Keratinocyte (primary cell): ENCODE measurements around the gene SAMD13. TPM values are rescaled to one million over a fixed set of nuclear protein-coding genes. Genes with fewer than 3 reads are reported as not detected.

Experiments used
- DNase-seq: peaks from one replicate; pipeline ENCODE4 v3.0.0-alpha.2; 2011; ENCODE audit warnings: low read depth, missing footprints, low spot score
- FAIRE-seq: peaks from 2 replicates; lab custom pipeline; 2011; peaks lifted over from hg19 to GRCh38; lab: Jason Lieb, UNC
- H2AFZ ChIP-seq: 2 replicates; pipeline ENCODE4 v1.6.0; 2012; ENCODE audit warnings: low read length, control low read depth, inconsistent platforms; ENCODE audit not compliant: control insufficient read depth
- H3K27ac ChIP-seq: 2 replicates; pipeline ENCODE4 v1.5.1; 2011; ENCODE audit warnings: low read length; ENCODE audit not compliant: control insufficient read depth, insufficient read depth
- H3K27me3 ChIP-seq: 3 replicates; pipeline ENCODE4 v1.6.0; 2011; ENCODE audit warnings: low read length; ENCODE audit not compliant: control insufficient read depth, insufficient read depth; ENCODE audit errors: extremely low read depth
- H3K36me3 ChIP-seq, 2 experiments: 2 replicates in 1 of 2; 3 replicates in 1 of 2; pipeline ENCODE4 v1.5.1; 2011; ENCODE audit warnings: low read length in 2 of 2, mild to moderate bottlenecking in 1 of 2; ENCODE audit not compliant: control insufficient read depth in 2 of 2, insufficient read depth in 2 of 2; ENCODE audit errors: extremely low read depth in 1 of 2
- H3K4me1 ChIP-seq: 3 replicates; pipeline ENCODE4 v1.5.1; 2011; ENCODE audit warnings: low read length; ENCODE audit not compliant: control insufficient read depth, insufficient read depth; ENCODE audit errors: extremely low read depth
- H3K4me2 ChIP-seq: 3 replicates; pipeline ENCODE4 v1.6.0; 2011; ENCODE audit warnings: low read depth, low read length; ENCODE audit not compliant: control insufficient read depth, insufficient read depth; ENCODE audit errors: extremely low read depth
- H3K4me3 ChIP-seq, 3 experiments: fragments of 200-600 bp in 1 of 3; sonication (generic) in 1 of 3; 2 replicates in 2 of 3; 3 replicates in 1 of 3; pipeline ENCODE4 v1.5.1; 2011 to 2016; ENCODE audit warnings: low read length in 3 of 3, mild to moderate bottlenecking in 3 of 3, control low read depth in 2 of 3, inconsistent platforms in 1 of 3, low read depth in 1 of 3, mixed read lengths in 1 of 3, mixed run types in 1 of 3, moderate library complexity in 1 of 3; ENCODE audit not compliant: control insufficient read depth in 2 of 3, insufficient read depth in 2 of 3; ENCODE audit errors: extremely low read depth in 1 of 3
- H3K79me2 ChIP-seq: 2 replicates; pipeline ENCODE4 v1.6.0; 2012; ENCODE audit warnings: low read length; ENCODE audit not compliant: control insufficient read depth, insufficient read depth
- H3K9ac ChIP-seq: 3 replicates; pipeline ENCODE4 v1.6.0; 2011; ENCODE audit warnings: low read length; ENCODE audit not compliant: control insufficient read depth, insufficient read depth; ENCODE audit errors: extremely low read depth
- H3K9me1 ChIP-seq: 3 replicates; pipeline ENCODE4 v1.6.0; 2011; ENCODE audit warnings: low read length; ENCODE audit not compliant: control insufficient read depth, insufficient read depth; ENCODE audit errors: extremely low read depth
- H3K9me3 ChIP-seq: 2 replicates; pipeline ENCODE4 v1.5.1; 2012; ENCODE audit warnings: low read depth, low read length; ENCODE audit not compliant: control insufficient read depth
- H4K20me1 ChIP-seq: 3 replicates; pipeline ENCODE4 v1.6.0; 2011; ENCODE audit warnings: low read length; ENCODE audit not compliant: control insufficient read depth, insufficient read depth; ENCODE audit errors: extremely low read depth
- CTCF ChIP-seq, 3 experiments: IDR thresholded peaks in 1 of 3; conservative IDR thresholded peaks in 1 of 3; optimal IDR thresholded peaks in 1 of 3; 2 replicates in 2 of 3; 3 replicates in 1 of 3; pipeline versions ENCODE3 to v1.5.1; 2011; ENCODE audit warnings: low read length in 3 of 3, mild to moderate bottlenecking in 3 of 3, moderate library complexity in 2 of 3, control low read depth in 1 of 3, inconsistent platforms in 1 of 3; ENCODE audit not compliant: insufficient read depth in 2 of 3; ENCODE audit errors: extremely low read depth in 1 of 3
- EZH2 ChIP-seq: IDR thresholded peaks from one replicate; pipeline ENCODE4 v1.6.1; 2012; ENCODE audit warnings: inconsistent platforms, mild to moderate bottlenecking, low read length, moderate library complexity
- dilution Hi-C: fragments of 300-500 bp; cut with MboI; formaldehyde crosslinking; loops from one replicate; pipeline ENCODE4 v1.7.0; 2020; ENCODE audit warnings: low sequenced_read_pairs; ENCODE audit not compliant: extremely low pct_ligation_motif_present
- polyA plus RNA-seq, 5 experiments: library from polyadenylated mRNA; depleted of rRNA in 3 of 5; stranded (reverse) in 3 of 5; stranded (forward) in 1 of 5; unstranded in 1 of 5; fragments of >200 nt; gene quantifications; 1 replicate in 1 of 5; 2 replicates in 3 of 5; 3 replicates in 1 of 5; pipeline versions ENCODE4 v1.2.1 to v1.2.3, GENCODE V29; 2011 to 2012; ENCODE audit warnings: missing spikeins in 2 of 5, low read depth in 1 of 5, low replicate concordance in 1 of 5

The SAMD13 gene
- polyA plus RNA-seq, 1 donor (not counting 4 experiments of a cell fraction or from before 2014, with no cell fraction given), result 0.75 TPM

- Histone ChIP-seq H3K36me3 (no peaks in the 10 kb centered on the region), H3K4me1 (no peaks in the 10 kb centered on the region), H3K4me2 (no peak overlapping the region), H3K9me3 (no peaks in the 10 kb centered on the region), H3K27me3 (no peaks in the 10 kb centered on the region), H3K79me2 (no peaks in the 10 kb centered on the region), H3K9ac (no peak overlapping the region), H4K20me1 (no peaks in the 10 kb centered on the region), H3K4me3 (no peak overlapping the region), H3K27ac (no peak overlapping the region), H2AFZ (peak overlapping the region; percentile 60), H3K9me1 (no peaks in the 10 kb centered on the region)
- FAIRE-seq (peak; percentile 73), DNase-seq (no peak)
- dilution Hi-C loops, result no loop called here
- TF ChIP-seq CTCF (optimal IDR thresholded peaks at IDR 0.05 in 1 of 3, IDR thresholded peaks at IDR 0.05 in 1 of 3, conservative IDR thresholded peaks at IDR 0.05 in 1 of 3; ENCODE audit: extremely low read depth in 1 of 3, insufficient read depth in 2 of 3, low read length in 3 of 3) (no peak), EZH2 (no peak)
These were observed 22.6 kb upstream of the SAMD13 start for GRCh38 chr1:84278905-84279304.

- H3K9ac ChIP-seq, result no peak overlapping the region
- TF ChIP-seq CTCF (optimal IDR thresholded peaks at IDR 0.05 in 1 of 3, IDR thresholded peaks at IDR 0.05 in 1 of 3, conservative IDR thresholded peaks at IDR 0.05 in 1 of 3; ENCODE audit: extremely low read depth in 1 of 3, insufficient read depth in 2 of 3, low read length in 3 of 3) (no peak), EZH2 (no peak)
- H4K20me1 ChIP-seq, result no peaks in the 10 kb centered on the region
- no peaks in the 10 kb centered on the region for H3K9me1 ChIP-seq
- H3K27ac ChIP-seq, result no peak overlapping the region
- no peak overlapping the region for H3K4me2 ChIP-seq
- H3K36me3 ChIP-seq, result no peaks in the 10 kb centered on the region
- H3K27me3 ChIP-seq, result no peaks in the 10 kb centered on the region
- no peaks in the 10 kb centered on the region for H3K4me1 ChIP-seq
- no peaks in the 10 kb centered on the region for H3K79me2 ChIP-seq
- H3K9me3 ChIP-seq, result no peaks in the 10 kb centered on the region
- H2AFZ ChIP-seq, result no peak overlapping the region
- dilution Hi-C loops, result no loop called here
- H3K4me3 ChIP-seq, result no peak overlapping the region
- no peak for DNase-seq
- no peak for FAIRE-seq
These were observed 20.6 kb upstream of the SAMD13 start for GRCh38 chr1:84280912-84281311.
